Neuron (in vitro differentiated cells): ENCODE results near the gene SLC34A2.

Experiments used
- H2AFZ ChIP-seq: one replicate; pipeline ENCODE4 v1.6.1; 2013; ENCODE audit warnings: low read depth, mild to moderate bottlenecking, inconsistent platforms, low read length, moderate library complexity
- H3K27me3 ChIP-seq: one replicate; pipeline ENCODE4 v1.6.1; 2013; ENCODE audit warnings: low read length; ENCODE audit not compliant: insufficient read depth
- H3K36me3 ChIP-seq: one replicate; pipeline ENCODE4 v1.6.1; 2013; ENCODE audit warnings: low read length; ENCODE audit not compliant: insufficient read depth
- H3K4me1 ChIP-seq: one replicate; pipeline ENCODE4 v1.6.1; 2013; ENCODE audit warnings: low read length; ENCODE audit not compliant: insufficient read depth
- H3K4me3 ChIP-seq: 2 replicates; pipeline ENCODE4 v1.5.1; 2013; ENCODE audit warnings: mild to moderate bottlenecking, low read length, moderate library complexity
- H3K9me3 ChIP-seq: one replicate; pipeline ENCODE4 v1.6.1; 2013; ENCODE audit warnings: low read length

The SLC34A2 gene

GRCh38 chr4:25670991-25671390 is 15.3 kb downstream of the SLC34A2 start:
- Histone ChIP-seq H3K36me3 (no peaks in the 10 kb centered on the region), H3K4me1 (no peaks in the 10 kb centered on the region), H3K4me3 (no peak overlapping the region), H3K9me3 (no peaks in the 10 kb centered on the region), H3K27me3 (no peaks in the 10 kb centered on the region), H2AFZ (no peak overlapping the region)

GRCh38 chr4:25672756-25673155 is 17.1 kb downstream of the SLC34A2 start:
- H3K36me3 ChIP-seq: no peaks in the 10 kb centered on the region

GRCh38 chr4:25674386-25674785 is 18.7 kb downstream of the SLC34A2 start:
- H2AFZ ChIP-seq: no peak overlapping the region
- no peaks in the 10 kb centered on the region for H3K36me3 ChIP-seq
- H3K4me3 ChIP-seq: no peak overlapping the region
- no peaks in the 10 kb centered on the region for H3K4me1 ChIP-seq
- no peaks in the 10 kb centered on the region for H3K9me3 ChIP-seq
- no peaks in the 10 kb centered on the region for H3K27me3 ChIP-seq

More at GRCh38 chr4:25672756-25673155, 17.1 kb downstream of the SLC34A2 start:
- Histone ChIP-seq H3K4me3 (no peak overlapping the region), H3K27me3 (no peaks in the 10 kb centered on the region), H3K4me1 (no peaks in the 10 kb centered on the region), H2AFZ (no peak overlapping the region), H3K9me3 (no peaks in the 10 kb centered on the region)

GRCh38 chr4:25676221-25676620 is 20.6 kb downstream of the SLC34A2 start:
- Histone ChIP-seq H3K27me3 (no peaks in the 10 kb centered on the region), H2AFZ (no peak overlapping the region), H3K9me3 (no peaks in the 10 kb centered on the region), H3K4me3 (no peak overlapping the region), H3K4me1 (no peaks in the 10 kb centered on the region), H3K36me3 (no peaks in the 10 kb centered on the region)

GRCh38 chr4:25677157-25677556 is 21.5 kb downstream of the SLC34A2 start:
- H3K27me3 ChIP-seq: no peaks in the 10 kb centered on the region
- H3K4me3 ChIP-seq: no peak overlapping the region
- H2AFZ ChIP-seq: no peak overlapping the region
- no peaks in the 10 kb centered on the region for H3K36me3 ChIP-seq
- no peaks in the 10 kb centered on the region for H3K4me1 ChIP-seq
- H3K9me3 ChIP-seq: no peaks in the 10 kb centered on the region

- Histone ChIP-seq H3K27me3 (no peaks in the 10 kb centered on the region), H2AFZ (no peak overlapping the region), H3K4me1 (no peaks in the 10 kb centered on the region), H3K36me3 (no peaks in the 10 kb centered on the region), H3K4me3 (no peak overlapping the region), H3K9me3 (no peaks in the 10 kb centered on the region)
Observed at GRCh38 chr4:25677943-25678342, 22.3 kb downstream of the SLC34A2 start.

- no peaks in the 10 kb centered on the region for H3K4me1 ChIP-seq
Observed at GRCh38 chr4:25687773-25688172, 32.1 kb downstream of the SLC34A2 start.

GRCh38 chr4:25694466-25694865 is 38.8 kb downstream of the SLC34A2 start:
- Histone ChIP-seq H3K9me3 (no peaks in the 10 kb centered on the region), H2AFZ (no peak overlapping the region), H3K4me3 (no peak overlapping the region), H3K4me1 (no peaks in the 10 kb centered on the region), H3K27me3 (no peaks in the 10 kb centered on the region), H3K36me3 (no peaks in the 10 kb centered on the region)

More at GRCh38 chr4:25687773-25688172, 32.1 kb downstream of the SLC34A2 start:
- Histone ChIP-seq H3K36me3 (no peaks in the 10 kb centered on the region), H2AFZ (no peak overlapping the region), H3K4me3 (no peak overlapping the region), H3K9me3 (no peaks in the 10 kb centered on the region), H3K27me3 (no peaks in the 10 kb centered on the region)

GRCh38 chr4:25696409-25696808 is 40.8 kb downstream of the SLC34A2 start:
- Histone ChIP-seq H3K4me1 (no peaks in the 10 kb centered on the region), H3K9me3 (no peaks in the 10 kb centered on the region), H3K4me3 (no peak overlapping the region), H3K27me3 (no peaks in the 10 kb centered on the region), H3K36me3 (no peaks in the 10 kb centered on the region), H2AFZ (no peak overlapping the region)

GRCh38 chr4:25697516-25697915 is 41.9 kb downstream of the SLC34A2 start:
- Histone ChIP-seq H3K4me1 (no peaks in the 10 kb centered on the region), H3K27me3 (no peaks in the 10 kb centered on the region), H3K4me3 (no peak overlapping the region), H2AFZ (no peak overlapping the region), H3K36me3 (no peaks in the 10 kb centered on the region), H3K9me3 (no peaks in the 10 kb centered on the region)

GRCh38 chr4:25700661-25701060 is 45.0 kb downstream of the SLC34A2 start:
- Histone ChIP-seq H3K9me3 (no peaks in the 10 kb centered on the region), H3K4me1 (no peaks in the 10 kb centered on the region), H2AFZ (no peak overlapping the region), H3K4me3 (no peak overlapping the region), H3K36me3 (no peaks in the 10 kb centered on the region), H3K27me3 (no peaks in the 10 kb centered on the region)

GRCh38 chr4:25702848-25703247 is 47.2 kb downstream of the SLC34A2 start:
- H3K4me3 ChIP-seq: no peak overlapping the region
- no peaks in the 10 kb centered on the region for H3K9me3 ChIP-seq
- H3K4me1 ChIP-seq: no peaks in the 10 kb centered on the region
- H3K27me3 ChIP-seq: no peaks in the 10 kb centered on the region
- H2AFZ ChIP-seq: no peak overlapping the region
- no peaks in the 10 kb centered on the region for H3K36me3 ChIP-seq

- no peak overlapping the region for H3K4me3 ChIP-seq
- H3K27me3 ChIP-seq: no peaks in the 10 kb centered on the region
- H3K4me1 ChIP-seq: no peaks in the 10 kb centered on the region
- no peaks in the 10 kb centered on the region for H3K36me3 ChIP-seq
- H2AFZ ChIP-seq: no peak overlapping the region
- no peaks in the 10 kb centered on the region for H3K9me3 ChIP-seq
Observed at GRCh38 chr4:25703731-25704388, 48.2 kb downstream of the SLC34A2 start.

- Histone ChIP-seq H3K9me3 (no peaks in the 10 kb centered on the region), H3K4me3 (no peak overlapping the region), H3K4me1 (no peaks in the 10 kb centered on the region), H3K36me3 (no peaks in the 10 kb centered on the region), H2AFZ (no peak overlapping the region), H3K27me3 (no peaks in the 10 kb centered on the region)
Observed at GRCh38 chr4:25704516-25704915, 48.9 kb downstream of the SLC34A2 start.
